Neural cell (in vitro differentiated cells): ENCODE results near the gene LRRC37A3. TPM values are rescaled to one million over a fixed set of nuclear protein-coding genes. Genes with fewer than 3 reads are reported as not detected.
"Not testable (repeated sequence)": the region's sequence is repeated elsewhere in the genome, so short reads cannot be mapped to it uniquely, and the experiment has no call there.

Experiments used
- H2AFZ ChIP-seq: fragments of 200-600, 300-800 bp; sonication (generic), shearing (Covaris generic); 2 replicates; pipeline ENCODE4 v1.6.0; 2014; ENCODE audit warnings: low read depth, mild to moderate bottlenecking, antibody characterized with exemption, low read length, moderate library complexity
- H3F3A ChIP-seq: fragments of 200-600 bp; shearing (Covaris generic); 2 replicates; pipeline ENCODE4 v1.6.1; 2016; ENCODE audit warnings: mild to moderate bottlenecking, moderate library complexity, mixed read lengths, antibody characterized with exemption, low read length; ENCODE audit not compliant: insufficient read depth, poor library complexity, severe bottlenecking
- H3K27ac ChIP-seq: fragments of 200-600, 300-800 bp; sonication (generic), shearing (Covaris generic); 2 replicates; pipeline ENCODE4 v1.5.1; 2014; ENCODE audit warnings: mild to moderate bottlenecking, low read length, moderate library complexity
- H3K27me3 ChIP-seq: fragments of 300-800, 200-600 bp; sonication (generic), shearing (Covaris generic); 2 replicates; pipeline ENCODE4 v1.6.0; 2014; ENCODE audit warnings: mild to moderate bottlenecking, low read depth, low read length, moderate library complexity; ENCODE audit not compliant: insufficient read depth
- H3K36me3 ChIP-seq: fragments of 300-800, 200-600 bp; sonication (generic), shearing (Covaris generic); 2 replicates; pipeline ENCODE4 v1.5.1; 2014; ENCODE audit warnings: mild to moderate bottlenecking, antibody characterized with exemption, low read length, moderate library complexity; ENCODE audit not compliant: insufficient read depth
- H3K4me2 ChIP-seq: fragments of 300-800, 200-600 bp; sonication (generic), shearing (Covaris generic); 2 replicates; pipeline ENCODE4 v1.6.0; 2014; ENCODE audit warnings: mild to moderate bottlenecking, low read length
- H3K4me3 ChIP-seq: fragments of 300-800, 200-600 bp; sonication (generic), shearing (Covaris generic); 2 replicates; pipeline ENCODE4 v1.5.1; 2014; ENCODE audit warnings: mild to moderate bottlenecking, low read length, moderate library complexity
- H3K79me2 ChIP-seq: fragments of 200-600 bp; shearing (Covaris generic); replicated peaks from 2 replicates; pipeline ENCODE4 v1.6.0; 2014; ENCODE audit warnings: mild to moderate bottlenecking, low read length, moderate library complexity; ENCODE audit not compliant: insufficient read depth
- H3K9ac ChIP-seq: fragments of 300-800, 200-600 bp; sonication (generic), shearing (Covaris generic); 2 replicates; pipeline ENCODE4 v1.6.1; 2016; ENCODE audit warnings: mild to moderate bottlenecking, low read length, mixed read lengths
- H3K9me2 ChIP-seq: fragments of 200-600 bp; shearing (Covaris generic); 2 replicates; pipeline ENCODE4 v1.6.1; 2016; ENCODE audit warnings: mild to moderate bottlenecking, low read length, mixed read lengths; ENCODE audit not compliant: insufficient read depth
- H3K9me3 ChIP-seq: fragments of 200-600, 300-800 bp; sonication (generic), shearing (Covaris generic); 2 replicates; pipeline ENCODE4 v1.6.1; 2016; ENCODE audit warnings: mild to moderate bottlenecking, mixed run types, low read length, moderate library complexity, mixed read lengths
- H4K20me1 ChIP-seq: fragments of 200-600 bp; shearing (Covaris generic); 2 replicates; pipeline ENCODE4 v1.6.1; 2016; ENCODE audit warnings: mild to moderate bottlenecking, mixed run types; ENCODE audit not compliant: insufficient read depth
- EP300 ChIP-seq: fragments of 450-650 bp; conservative IDR thresholded peaks from 2 replicates; pipeline ENCODE4 v1.6.1; 2014; ENCODE audit warnings: antibody characterized with exemption, mild to moderate bottlenecking, moderate library complexity; ENCODE audit not compliant: poor library complexity, severe bottlenecking
- EZH2 ChIP-seq: fragments of 200-600, 300-800 bp; shearing (Covaris generic), sonication (generic); IDR thresholded peaks from 2 replicates; pipeline ENCODE4 v1.6.1; 2014; ENCODE audit warnings: antibody characterized with exemption, low read length, borderline replicate concordance, mild to moderate bottlenecking; ENCODE audit not compliant: insufficient read depth, poor library complexity, severe bottlenecking
- MXI1 ChIP-seq: fragments of 450-650 bp; conservative IDR thresholded peaks from 2 replicates; pipeline ENCODE4 v1.6.1; 2014; ENCODE audit warnings: antibody characterized with exemption, mild to moderate bottlenecking; ENCODE audit not compliant: poor library complexity, severe bottlenecking
- POLR2AphosphoS5 ChIP-seq: IDR thresholded peaks from 2 replicates; pipeline ENCODE4 v1.6.1; 2012
- RAD21 ChIP-seq: fragments of 450-650 bp; conservative IDR thresholded peaks from 2 replicates; pipeline ENCODE4 v1.6.1; 2014; ENCODE audit warnings: antibody characterized with exemption, mild to moderate bottlenecking, moderate library complexity
- SMC3 ChIP-seq: fragments of 450-650 bp; conservative IDR thresholded peaks from 2 replicates; pipeline ENCODE4 v1.6.1; 2014; ENCODE audit warnings: antibody characterized with exemption, mild to moderate bottlenecking, moderate library complexity; ENCODE audit not compliant: poor library complexity
- TAF1 ChIP-seq: IDR thresholded peaks from 2 replicates; pipeline ENCODE4 v1.6.1; 2012; ENCODE audit warnings: low read depth
- polyA plus RNA-seq: library from polyadenylated mRNA; depleted of rRNA; stranded (reverse); fragments of >200 nt; gene quantifications from 2 replicates; pipeline ENCODE4 v1.2.3, GENCODE V29; 2014
- TF ChIP-seq, protein P1 (sequence below): IDR thresholded peaks from 2 replicates; pipeline ENCODE4 v1.6.1; 2012; ENCODE audit warnings: borderline replicate concordance
- TF ChIP-seq, protein P2 (sequence below): fragments of 450-650 bp; IDR thresholded peaks from 2 replicates; pipeline ENCODE4 v1.5.1; 2014; ENCODE audit warnings: antibody characterized with exemption, mild to moderate bottlenecking, moderate library complexity; ENCODE audit not compliant: poor library complexity, severe bottlenecking

The LRRC37A3 gene
- polyA plus RNA-seq, 1 donor from 2014 or later: 5.3 TPM

DNA sequence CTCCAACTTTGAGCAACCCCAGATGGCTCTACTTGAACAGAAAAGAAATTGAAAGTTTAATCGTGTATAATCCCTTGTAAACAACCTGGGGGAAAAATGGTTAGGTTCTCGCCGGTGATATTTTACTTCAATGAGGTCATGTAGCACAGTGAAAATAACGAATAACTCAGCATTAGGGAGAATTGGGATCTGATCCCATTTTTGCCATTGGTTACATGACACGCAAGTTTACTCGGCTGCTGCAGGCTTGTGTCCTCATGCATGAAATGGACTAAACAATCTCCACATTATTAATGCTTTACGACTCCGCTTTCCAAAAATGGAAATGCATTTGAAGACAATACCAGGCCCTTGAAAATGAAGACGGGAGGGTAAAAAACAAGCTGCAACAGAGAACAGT is 45.5 kb upstream of the LRRC37A3 start:
- H3K27me3 ChIP-seq: no peaks in the 10 kb centered on the region
- TF ChIP-seq EZH2: no peak
- no peak for TF ChIP-seq POLR2AphosphoS5
- no peak for TF ChIP-seq EP300
- TF ChIP-seq TAF1: no peak
- no peak for TF ChIP-seq RAD21
- TF ChIP-seq, protein P1, sequence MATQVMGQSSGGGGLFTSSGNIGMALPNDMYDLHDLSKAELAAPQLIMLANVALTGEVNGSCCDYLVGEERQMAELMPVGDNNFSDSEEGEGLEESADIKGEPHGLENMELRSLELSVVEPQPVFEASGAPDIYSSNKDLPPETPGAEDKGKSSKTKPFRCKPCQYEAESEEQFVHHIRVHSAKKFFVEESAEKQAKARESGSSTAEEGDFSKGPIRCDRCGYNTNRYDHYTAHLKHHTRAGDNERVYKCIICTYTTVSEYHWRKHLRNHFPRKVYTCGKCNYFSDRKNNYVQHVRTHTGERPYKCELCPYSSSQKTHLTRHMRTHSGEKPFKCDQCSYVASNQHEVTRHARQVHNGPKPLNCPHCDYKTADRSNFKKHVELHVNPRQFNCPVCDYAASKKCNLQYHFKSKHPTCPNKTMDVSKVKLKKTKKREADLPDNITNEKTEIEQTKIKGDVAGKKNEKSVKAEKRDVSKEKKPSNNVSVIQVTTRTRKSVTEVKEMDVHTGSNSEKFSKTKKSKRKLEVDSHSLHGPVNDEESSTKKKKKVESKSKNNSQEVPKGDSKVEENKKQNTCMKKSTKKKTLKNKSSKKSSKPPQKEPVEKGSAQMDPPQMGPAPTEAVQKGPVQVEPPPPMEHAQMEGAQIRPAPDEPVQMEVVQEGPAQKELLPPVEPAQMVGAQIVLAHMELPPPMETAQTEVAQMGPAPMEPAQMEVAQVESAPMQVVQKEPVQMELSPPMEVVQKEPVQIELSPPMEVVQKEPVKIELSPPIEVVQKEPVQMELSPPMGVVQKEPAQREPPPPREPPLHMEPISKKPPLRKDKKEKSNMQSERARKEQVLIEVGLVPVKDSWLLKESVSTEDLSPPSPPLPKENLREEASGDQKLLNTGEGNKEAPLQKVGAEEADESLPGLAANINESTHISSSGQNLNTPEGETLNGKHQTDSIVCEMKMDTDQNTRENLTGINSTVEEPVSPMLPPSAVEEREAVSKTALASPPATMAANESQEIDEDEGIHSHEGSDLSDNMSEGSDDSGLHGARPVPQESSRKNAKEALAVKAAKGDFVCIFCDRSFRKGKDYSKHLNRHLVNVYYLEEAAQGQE: no peak
- no peak for TF ChIP-seq SMC3
- TF ChIP-seq MXI1: no peak
- TF ChIP-seq, protein P2, sequence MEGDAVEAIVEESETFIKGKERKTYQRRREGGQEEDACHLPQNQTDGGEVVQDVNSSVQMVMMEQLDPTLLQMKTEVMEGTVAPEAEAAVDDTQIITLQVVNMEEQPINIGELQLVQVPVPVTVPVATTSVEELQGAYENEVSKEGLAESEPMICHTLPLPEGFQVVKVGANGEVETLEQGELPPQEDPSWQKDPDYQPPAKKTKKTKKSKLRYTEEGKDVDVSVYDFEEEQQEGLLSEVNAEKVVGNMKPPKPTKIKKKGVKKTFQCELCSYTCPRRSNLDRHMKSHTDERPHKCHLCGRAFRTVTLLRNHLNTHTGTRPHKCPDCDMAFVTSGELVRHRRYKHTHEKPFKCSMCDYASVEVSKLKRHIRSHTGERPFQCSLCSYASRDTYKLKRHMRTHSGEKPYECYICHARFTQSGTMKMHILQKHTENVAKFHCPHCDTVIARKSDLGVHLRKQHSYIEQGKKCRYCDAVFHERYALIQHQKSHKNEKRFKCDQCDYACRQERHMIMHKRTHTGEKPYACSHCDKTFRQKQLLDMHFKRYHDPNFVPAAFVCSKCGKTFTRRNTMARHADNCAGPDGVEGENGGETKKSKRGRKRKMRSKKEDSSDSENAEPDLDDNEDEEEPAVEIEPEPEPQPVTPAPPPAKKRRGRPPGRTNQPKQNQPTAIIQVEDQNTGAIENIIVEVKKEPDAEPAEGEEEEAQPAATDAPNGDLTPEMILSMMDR: no peak
- no peak overlapping the region for H3K9ac ChIP-seq
- H3K36me3 ChIP-seq: no peaks in the 10 kb centered on the region
- no peaks in the 10 kb centered on the region for H4K20me1 ChIP-seq
- H3K9me3 ChIP-seq: no peaks in the 10 kb centered on the region
- H3K27ac ChIP-seq: no peak overlapping the region
- no peaks in the 10 kb centered on the region for H3F3A ChIP-seq
- no peak overlapping the region for H2AFZ ChIP-seq
- no peaks in the 10 kb centered on the region for H3K79me2 ChIP-seq
- H3K4me3 ChIP-seq: no peak overlapping the region
- H3K9me2 ChIP-seq: no peaks in the 10 kb centered on the region
- no peak overlapping the region for H3K4me2 ChIP-seq

DNA sequence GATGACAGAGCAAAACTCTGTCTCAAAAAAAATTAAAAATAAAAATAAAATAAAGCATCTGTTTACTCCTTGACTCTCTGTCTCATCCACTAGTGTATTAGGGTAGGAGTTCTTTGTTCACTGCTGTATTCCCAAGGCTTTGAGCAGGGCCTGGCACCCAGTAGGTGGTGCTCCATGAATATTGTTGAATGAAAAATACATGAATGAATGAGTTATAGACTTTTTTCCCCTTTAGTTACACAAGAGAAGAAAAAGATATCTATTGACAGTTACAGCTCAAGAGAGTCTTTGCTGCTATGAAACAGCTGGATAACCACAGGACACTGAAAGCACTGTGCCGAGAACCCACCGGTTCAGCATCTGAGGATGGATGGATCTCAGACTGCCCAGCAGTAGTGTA is 44.5 kb upstream of the LRRC37A3 start:
- not testable (repeated sequence) for H3K9ac ChIP-seq, H3K27me3 ChIP-seq, H4K20me1 ChIP-seq, H3K9me3 ChIP-seq, H3F3A ChIP-seq, H3K9me2 ChIP-seq, H3K27ac ChIP-seq, H3K4me3 ChIP-seq, H2AFZ ChIP-seq, H3K36me3 ChIP-seq, H3K4me2 ChIP-seq, H3K79me2 ChIP-seq
